GM12878 (cell line): Measurements from ENCODE around the gene IGFBP6. TPM values are rescaled to one million over a fixed set of nuclear protein-coding genes. Genes with fewer than 3 reads are reported as not detected.
A peak's percentile ranks its signal among the peaks of the same experiment; 100 is the strongest.

ENCODE experiments used
- ATAC-seq: fragments of 200-7000 bp; cut with Tn5 transposase; 3 replicates; pipeline ENCODE4 v1.9.1; 2020; ENCODE audit warnings: mild to moderate bottlenecking, moderate library complexity
- BruUV-seq: library from RNA; stranded (reverse); fragments of 400-500 nt; replicated peaks from 2 replicates; lab custom pipeline; 2021; lab: Mats Ljungman, UMichigan
- CTCF ChIA-PET: fragments of 300-600 bp; sonication (Branson Sonifier 250); formaldehyde crosslinking; extraction: SDS; loops from one replicate; lab custom pipeline; 2021; ENCODE audit warnings: inconsistent platforms; lab: Yijun Ruan, JAX
- POLR2A ChIA-PET: fragments of 350-600 bp; formaldehyde crosslinking; extraction: SDS; loops from one replicate; lab custom pipeline; 2021; ENCODE audit warnings: inconsistent platforms; lab: Charles Lee
- RAD21 ChIA-PET: fragments of 300-600 bp; sonication (Branson Sonifier 250); formaldehyde crosslinking; loops from one replicate; lab custom pipeline; 2023; ENCODE audit warnings: antibody characterized with exemption; ENCODE audit not compliant: unreplicated experiment; lab: Charles Lee
- SMC1A ChIA-PET: fragments of 300-600 bp; sonication (Branson Sonifier 250); formaldehyde crosslinking; loops from one replicate; lab custom pipeline; 2023; ENCODE audit not compliant: unreplicated experiment, uncharacterized antibody; lab: Charles Lee
- DNase-seq: peaks from one replicate; pipeline ENCODE4 v3.0.0-alpha.2; 2011; ENCODE audit warnings: low read depth, low spot score
- FAIRE-seq: peaks from 3 replicates; lab custom pipeline; 2011; peaks lifted over from hg19 to GRCh38; lab: Jason Lieb, UNC
- H2AFZ ChIP-seq: 2 replicates; pipeline ENCODE4 v1.6.0; 2011; ENCODE audit warnings: low read depth, low read length, control low read depth; ENCODE audit not compliant: control insufficient read depth
- H3K27ac ChIP-seq: 2 replicates; pipeline ENCODE4 v1.5.1; 2011; ENCODE audit warnings: control low read depth; ENCODE audit not compliant: control insufficient read depth, insufficient read depth
- H3K27me3 ChIP-seq, 2 experiments: replicated peaks in 1 of 2; 2 replicates each; pipeline versions ENCODE4 v1.6.0 to v1.6.1; 2011; ENCODE audit warnings: low read length in 1 of 2; ENCODE audit not compliant: control insufficient read depth in 2 of 2, insufficient read depth in 2 of 2
- H3K36me3 ChIP-seq, 2 experiments: 2 replicates each; pipeline ENCODE4 v1.5.1; 2011; ENCODE audit warnings: low read length in 1 of 2; ENCODE audit not compliant: control insufficient read depth in 2 of 2, insufficient read depth in 2 of 2
- H3K4me1 ChIP-seq: 2 replicates; pipeline ENCODE4 v1.6.1; 2011; ENCODE audit warnings: mild to moderate bottlenecking, low read length, moderate library complexity, mixed read lengths; ENCODE audit not compliant: control insufficient read depth, insufficient read depth
- H3K4me2 ChIP-seq: 2 replicates; pipeline ENCODE4 v1.6.0; 2011; ENCODE audit warnings: control low read depth; ENCODE audit not compliant: control insufficient read depth, insufficient read depth
- H3K4me3 ChIP-seq: fragments of 200-600 bp; sonication (generic); 2 replicates; pipeline ENCODE4 v1.5.1; 2016
- H3K79me2 ChIP-seq: 2 replicates; pipeline ENCODE4 v1.6.0; 2011; ENCODE audit warnings: low read length; ENCODE audit not compliant: control insufficient read depth, insufficient read depth
- H3K9ac ChIP-seq: 2 replicates; pipeline ENCODE4 v1.8.0; 2011; ENCODE audit warnings: low read length, control low read depth, mixed read lengths; ENCODE audit not compliant: control insufficient read depth, insufficient read depth
- H3K9me3 ChIP-seq: replicated peaks from 3 replicates; pipeline ENCODE4 v1.5.1; 2011; ENCODE audit warnings: mild to moderate bottlenecking, low read length; ENCODE audit not compliant: control insufficient read depth, insufficient read depth
- H4K20me1 ChIP-seq: 2 replicates; pipeline ENCODE4 v1.6.0; 2011; ENCODE audit not compliant: control insufficient read depth, insufficient read depth
- BACH1 ChIP-seq: fragments of 450-650 bp; IDR thresholded peaks from 2 replicates; pipeline ENCODE4 v1.6.1; 2017; ENCODE audit warnings: mild to moderate bottlenecking, borderline replicate concordance
- EP300 ChIP-seq, 2 experiments: fragments of 150-350 bp in 1 of 2; IDR thresholded peaks; 2 replicates each; pipeline ENCODE4 v1.6.1; 2011 to 2012; ENCODE audit warnings: low read depth in 2 of 2, low read length in 2 of 2, borderline replicate concordance in 1 of 2, improper control_type of control experiment in 1 of 2, inconsistent platforms in 1 of 2; ENCODE audit not compliant: control insufficient read depth in 1 of 2
- EZH2 ChIP-seq: IDR thresholded peaks from 2 replicates; pipeline ENCODE4 v1.6.1; 2012; ENCODE audit warnings: low read depth, mild to moderate bottlenecking, control low read depth, inconsistent platforms, low read length, borderline replicate concordance; ENCODE audit not compliant: control insufficient read depth
- KAT2A ChIP-seq: conservative IDR thresholded peaks from 2 replicates; pipeline ENCODE4 v1.6.1; 2011; ENCODE audit warnings: low read depth, low read length; ENCODE audit not compliant: control insufficient read depth
- MEF2B ChIP-seq: fragments of 450-650 bp; IDR thresholded peaks from 2 replicates; pipeline ENCODE4 v1.6.1; 2018; ENCODE audit warnings: mild to moderate bottlenecking, moderate library complexity; ENCODE audit not compliant: partially characterized antibody, poor library complexity, severe bottlenecking
- POLR2AphosphoS5 ChIP-seq: IDR thresholded peaks from 2 replicates; pipeline ENCODE4 v1.6.1; 2011; ENCODE audit warnings: mild to moderate bottlenecking, low read length, inconsistent platforms
- SIX5 ChIP-seq: IDR thresholded peaks from 2 replicates; pipeline ENCODE4 v1.6.1; 2011; ENCODE audit warnings: mild to moderate bottlenecking, low read depth, low read length, moderate library complexity; ENCODE audit not compliant: severe bottlenecking
- SUZ12 ChIP-seq: fragments of 200-600 bp; sonication (generic); IDR thresholded peaks from one replicate; pipeline ENCODE4 v1.6.1; 2018; ENCODE audit warnings: antibody characterized with exemption, mild to moderate bottlenecking; ENCODE audit not compliant: unreplicated experiment
- TCF12 ChIP-seq: IDR thresholded peaks from 2 replicates; pipeline ENCODE4 v1.6.1; 2011; ENCODE audit warnings: low read depth, mild to moderate bottlenecking, low read length
- TCF7 ChIP-seq: IDR thresholded peaks from 2 replicates; pipeline ENCODE4 v1.6.1; 2014; ENCODE audit warnings: antibody characterized with exemption, borderline replicate concordance
- WGBS: methylation state at CpG from one replicate; pipeline ENCODE4 v1.1.6; 2016; ENCODE audit warnings: low lambda C conversion rate; ENCODE audit not compliant: insufficient replicate concordance, insufficient coverage; ENCODE audit errors: missing lambda C conversion rate; 5-methylcytosine and 5-hydroxymethylcytosine counted together
- in situ Hi-C: fragments of 300-500 bp; cut with MboI; formaldehyde crosslinking; loops from 9 replicates; pipeline ENCODE4 v1.14.3; 2018; ENCODE audit warnings: mixed read lengths
- intact Hi-C: fragments of 100-400 bp; cut with micrococcal nuclease; formaldehyde crosslinking; loops from one replicate; pipeline ENCODE4 v1.14.2; 2022; ENCODE audit not compliant: unreplicated experiment
- polyA plus RNA-seq, 11 experiments: library from polyadenylated mRNA; depleted of rRNA in 4 of 11; unstranded in 6 of 11; stranded (reverse) in 5 of 11; fragments of >200 nt; fragmentation: Nextera tagmentation in 4 of 11; fragmentation: Illumina TruSeq in 1 of 11; extraction: Ambion mirVana in 4 of 11; extraction: Trizol in 1 of 11; gene quantifications; 1 replicate in 1 of 11; 2 replicates in 10 of 11; pipeline versions ENCODE4 v1.2.1 to v1.2.3, GENCODE V29; 2011 to 2016; ENCODE audit warnings: inconsistent platforms in 2 of 11, missing spikeins in 2 of 11, low read depth in 1 of 11
- total RNA-seq, 4 experiments: library from RNA; depleted of rRNA in 3 of 4; stranded (reverse); fragments of >200 nt in 3 of 4; fragmentation: Illumina TruSeq in 1 of 4; extraction: Trizol in 1 of 4; gene quantifications; 2 replicates each; pipeline versions ENCODE4 v1.2.1 to v1.2.3, GENCODE V29; 2013 to 2021
- TF ChIP-seq, protein P1 (sequence below): IDR thresholded peaks from 2 replicates; pipeline ENCODE4 v1.6.1; 2011; ENCODE audit warnings: borderline replicate concordance, low read depth, mild to moderate bottlenecking, moderate library complexity, low read length; ENCODE audit not compliant: insufficient read depth, poor library complexity, severe bottlenecking
- TF ChIP-seq, protein P2 (sequence below): fragments of 450-650 bp; IDR thresholded peaks from 2 replicates; pipeline ENCODE4 v1.6.1; 2017; ENCODE audit warnings: mild to moderate bottlenecking, low read depth, inconsistent platforms; ENCODE audit not compliant: poor library complexity, severe bottlenecking

The IGFBP6 gene
- total and polyA plus RNA-seq, 10 of the 15 experiments (the other 5 are each of a cell fraction or from before 2014, with no cell fraction given), result 0.09 to 0.87 (median 0.56) TPM; not detected in 3

DNA sequence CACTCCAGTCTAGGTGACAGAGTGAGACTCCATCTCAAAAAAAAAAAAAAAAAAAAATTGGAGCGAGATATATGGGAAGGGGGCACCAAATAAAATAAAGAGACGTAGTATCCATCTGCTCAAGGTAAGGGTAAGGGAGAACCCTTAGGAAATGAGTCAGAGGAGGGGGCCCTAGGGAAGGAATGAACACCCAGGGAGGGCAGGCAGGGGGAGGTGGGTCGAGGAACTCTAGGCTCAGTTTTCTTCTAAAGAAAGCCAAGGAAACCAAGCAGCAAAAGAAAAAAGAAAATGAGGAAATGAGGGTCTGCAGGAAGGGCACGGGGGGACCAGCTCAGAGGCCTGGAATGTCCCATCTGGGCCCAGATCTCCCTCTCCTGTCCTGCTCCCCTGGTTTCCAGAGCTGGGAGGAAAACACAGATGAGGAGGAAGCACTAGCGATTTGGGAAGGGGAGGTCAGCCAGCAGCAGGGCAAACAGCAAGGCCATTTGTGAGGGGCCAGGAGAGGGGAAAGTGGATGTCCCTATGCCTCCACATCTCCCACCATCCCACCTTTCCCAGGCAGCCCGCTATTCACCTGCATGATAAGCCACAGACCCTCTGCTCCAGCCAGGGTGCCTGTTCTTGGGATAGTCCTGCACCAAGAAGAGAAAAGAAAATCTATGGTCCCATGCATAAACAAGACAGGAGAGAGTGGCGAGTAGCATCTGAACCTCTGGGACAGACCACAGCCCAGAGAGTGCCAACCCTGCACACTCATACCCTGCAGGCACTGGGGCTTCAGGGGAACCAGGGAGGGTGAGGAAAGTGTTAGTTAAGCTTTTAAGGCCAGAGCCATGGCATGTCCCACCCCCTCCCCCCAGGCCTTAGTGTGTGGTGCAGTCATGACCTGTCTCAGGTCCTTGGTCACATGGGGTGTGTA is 30.1 kb upstream of the IGFBP6 start:
- TF ChIP-seq MEF2B (no peak), EP300 (IDR thresholded peaks at IDR 0.05; ENCODE audit: borderline replicate concordance in 1 of 2, control insufficient read depth in 1 of 2, low read depth in 2 of 2, low read length in 2 of 2) (no peak), POLR2AphosphoS5 (no peak), BACH1 (no peak), KAT2A (no peak), TCF12 (no peak), SIX5 (no peak), TCF7 (no peak), SUZ12 (no peak), EZH2 (no peak)
- TF ChIP-seq, protein P1, sequence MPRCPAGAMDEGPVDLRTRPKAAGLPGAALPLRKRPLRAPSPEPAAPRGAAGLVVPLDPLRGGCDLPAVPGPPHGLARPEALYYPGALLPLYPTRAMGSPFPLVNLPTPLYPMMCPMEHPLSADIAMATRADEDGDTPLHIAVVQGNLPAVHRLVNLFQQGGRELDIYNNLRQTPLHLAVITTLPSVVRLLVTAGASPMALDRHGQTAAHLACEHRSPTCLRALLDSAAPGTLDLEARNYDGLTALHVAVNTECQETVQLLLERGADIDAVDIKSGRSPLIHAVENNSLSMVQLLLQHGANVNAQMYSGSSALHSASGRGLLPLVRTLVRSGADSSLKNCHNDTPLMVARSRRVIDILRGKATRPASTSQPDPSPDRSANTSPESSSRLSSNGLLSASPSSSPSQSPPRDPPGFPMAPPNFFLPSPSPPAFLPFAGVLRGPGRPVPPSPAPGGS, result no peak
- TF ChIP-seq, protein P2, sequence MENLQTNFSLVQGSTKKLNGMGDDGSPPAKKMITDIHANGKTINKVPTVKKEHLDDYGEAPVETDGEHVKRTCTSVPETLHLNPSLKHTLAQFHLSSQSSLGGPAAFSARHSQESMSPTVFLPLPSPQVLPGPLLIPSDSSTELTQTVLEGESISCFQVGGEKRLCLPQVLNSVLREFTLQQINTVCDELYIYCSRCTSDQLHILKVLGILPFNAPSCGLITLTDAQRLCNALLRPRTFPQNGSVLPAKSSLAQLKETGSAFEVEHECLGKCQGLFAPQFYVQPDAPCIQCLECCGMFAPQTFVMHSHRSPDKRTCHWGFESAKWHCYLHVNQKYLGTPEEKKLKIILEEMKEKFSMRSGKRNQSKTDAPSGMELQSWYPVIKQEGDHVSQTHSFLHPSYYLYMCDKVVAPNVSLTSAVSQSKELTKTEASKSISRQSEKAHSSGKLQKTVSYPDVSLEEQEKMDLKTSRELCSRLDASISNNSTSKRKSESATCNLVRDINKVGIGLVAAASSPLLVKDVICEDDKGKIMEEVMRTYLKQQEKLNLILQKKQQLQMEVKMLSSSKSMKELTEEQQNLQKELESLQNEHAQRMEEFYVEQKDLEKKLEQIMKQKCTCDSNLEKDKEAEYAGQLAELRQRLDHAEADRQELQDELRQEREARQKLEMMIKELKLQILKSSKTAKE, result no peak
- ChIA-PET SMC1A (interaction anchor here (0.7 to 7.8 kb wide), 6 partner anchors 10 to 278 kb away, joined by 3 to 126 read pairs (median 3); partner anchors contain the start of gene SOAT2), CTCF (interaction anchor here (0.9 to 12.1 kb wide), 18 partner anchors 12 to 285 kb away, joined by 3 to 355 read pairs (median 12); partner anchors contain the start of genes AAAS, ESPL1, IGFBP6 and SOAT2), RAD21 (interaction anchor here (0.7 to 4.5 kb wide), 6 partner anchors 11 to 254 kb away, joined by 3 to 84 read pairs (median 22); partner anchors contain the start of genes AAAS, IGFBP6, SOAT2 and SPRYD3), POLR2A (interaction anchor here (2.6 kb wide), 1 partner anchor 12 kb away, joined by 7 read pairs; the partner anchor contains the start of gene SPRYD3)
- FAIRE-seq, result no peak
- H3K27me3 ChIP-seq, result no peaks in the 10 kb centered on the region
- no peak overlapping the region for H3K4me2 ChIP-seq
- no TSS peak for BruUV-seq
- no peak overlapping the region for H2AFZ ChIP-seq
- no peak overlapping the region for H3K4me3 ChIP-seq
- peak; percentile 14; the same call in 2 of the 3 replicates for ATAC-seq
- no peaks in the 10 kb centered on the region for H3K9me3 ChIP-seq
- in situ Hi-C loops (no loop called here), intact Hi-C loops (loop anchor here (5.0 kb wide), 1 partner anchor 90 kb away; no protein-coding TSS in a partner anchor)
- WGBS, result 85% methylated on average over 7 of the region's 7 CpGs
- no peaks in the 10 kb centered on the region for H3K4me1 ChIP-seq
- no peak overlapping the region for H3K27ac ChIP-seq
- H4K20me1 ChIP-seq, result no peaks in the 10 kb centered on the region; the same call in 1 of the 2 replicates
- no peaks in the 10 kb centered on the region for H3K79me2 ChIP-seq
- no peak overlapping the region for H3K9ac ChIP-seq
- peaks cover 6 to 7% of the 10 kb centered on the region in 2 experiments; a peak in 3 of 4 replicates for H3K36me3 ChIP-seq
- DNase-seq, result no peak
